Measurements from ENCODE around the gene CCNO.
A peak's percentile ranks its signal among the peaks of the same experiment; 100 is the strongest.

The CCNO gene

GRCh38 chr5:55222985-55223811, 10.2 kb downstream of the CCNO start:
- no peak for DNase-seq

- no peak for DNase-seq
Measured at GRCh38 chr5:55222092-55222984, 11.1 kb downstream of the CCNO start.

GRCh38 chr5:55220433-55221185, 12.8 kb downstream of the CCNO start:
- no peak for DNase-seq

GRCh38 chr5:55219770-55220169, 13.6 kb downstream of the CCNO start:
- DNase-seq = no peak

GRCh38 chr5:55218967-55219366, 14.4 kb downstream of the CCNO start:
- DNase-seq = peak; percentile 90

- no peak for DNase-seq
Measured at GRCh38 chr5:55211184-55211874, 22.1 kb downstream of the CCNO start.

GRCh38 chr5:55205001-55205400, 28.4 kb downstream of the CCNO start:
- no peak for DNase-seq

GRCh38 chr5:55191165-55191564, 42.2 kb downstream of the CCNO start:
- no peak for DNase-seq

GRCh38 chr5:55188656-55189540, 44.5 kb downstream of the CCNO start:
- peak; percentile 62 for DNase-seq

- DNase-seq = peak; percentile 36
Measured at GRCh38 chr5:55187370-55187769, 46.0 kb downstream of the CCNO start.
